HG03571 (cell line): Measurements from ENCODE around the gene PTPRD.

Source experiments
- ATAC-seq: cut with Tn5 transposase; IDR thresholded peaks from one replicate; pipeline ENCODE4 v1.9.1; 2021; ENCODE audit not compliant: unreplicated experiment

The PTPRD gene

DNA sequence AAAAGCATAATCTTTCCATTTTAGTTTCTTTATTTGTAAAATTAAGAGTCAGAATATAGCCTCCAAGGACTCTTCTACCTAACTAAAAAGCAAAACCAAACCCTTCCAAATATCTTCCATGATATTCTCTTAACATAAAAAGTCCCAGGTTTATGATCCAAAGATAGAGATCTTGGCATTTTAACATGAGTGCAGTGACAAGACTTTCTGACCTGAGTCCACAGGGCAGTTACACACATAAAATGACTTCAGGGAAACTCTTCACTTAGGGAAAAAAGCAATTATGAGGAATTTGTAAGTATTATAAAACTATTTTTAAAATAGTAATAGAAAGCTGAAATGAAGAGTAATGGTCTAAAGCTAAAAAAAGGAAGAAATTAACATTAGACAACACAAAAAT lies 2040.6 kb downstream of the PTPRD start:
- no peak for ATAC-seq

DNA sequence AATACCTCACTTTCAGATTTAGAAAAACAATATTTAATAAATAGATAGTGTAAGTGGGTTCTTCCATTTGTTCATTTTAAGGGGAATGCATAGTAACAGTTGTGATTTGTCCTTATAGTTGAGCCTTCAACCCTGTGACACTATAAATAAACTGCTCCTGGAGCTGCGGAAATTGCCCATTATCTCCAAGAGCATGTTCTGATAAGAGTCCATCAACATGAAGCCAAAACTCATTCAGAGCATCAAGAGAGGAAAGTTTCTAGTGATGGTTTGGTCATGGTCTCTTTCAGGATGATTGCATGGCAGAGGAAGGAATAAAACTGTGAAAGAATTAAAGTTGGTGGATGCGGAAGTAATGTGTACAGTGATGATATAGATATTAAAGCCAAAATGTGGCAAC lies 2041.2 kb downstream of the PTPRD start:
- no peak for ATAC-seq

DNA sequence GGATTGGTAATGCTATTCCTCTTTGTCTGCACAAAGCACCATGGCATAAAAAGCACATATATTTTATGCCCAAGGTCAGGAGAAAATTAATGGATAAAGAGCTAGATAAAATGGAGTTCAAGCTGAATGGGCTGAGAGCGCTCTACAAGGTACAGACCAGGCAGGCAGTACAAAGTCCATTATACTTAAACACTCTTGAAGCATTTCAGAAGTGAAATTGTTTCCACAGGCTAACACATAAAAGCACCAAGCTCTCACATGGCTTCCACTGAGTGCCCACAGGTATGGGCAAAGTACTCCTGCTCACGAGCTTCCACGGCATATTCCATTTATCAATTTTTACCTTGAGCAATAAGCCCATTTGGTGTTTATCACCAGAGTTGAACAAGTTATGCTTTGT lies 2042.0 kb downstream of the PTPRD start:
- ATAC-seq, result no peak

DNA sequence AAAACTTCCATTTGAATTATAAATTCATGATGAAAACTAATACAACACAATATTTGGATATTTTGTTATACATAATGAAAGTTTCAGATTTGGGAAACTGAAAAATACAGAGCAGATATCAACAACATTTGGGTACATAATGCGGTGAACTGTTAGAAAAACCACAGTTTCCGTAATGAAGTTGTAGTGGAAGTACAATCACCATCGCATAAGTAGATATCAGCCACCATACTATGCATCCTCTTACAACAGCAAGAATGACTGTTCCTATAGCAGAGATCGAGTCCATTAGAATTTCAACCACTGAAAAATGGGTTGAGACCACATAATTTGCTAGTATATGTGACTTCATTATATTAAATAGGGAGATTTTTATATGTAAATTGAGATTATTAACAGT lies 2043.0 kb downstream of the PTPRD start:
- no peak for ATAC-seq

DNA sequence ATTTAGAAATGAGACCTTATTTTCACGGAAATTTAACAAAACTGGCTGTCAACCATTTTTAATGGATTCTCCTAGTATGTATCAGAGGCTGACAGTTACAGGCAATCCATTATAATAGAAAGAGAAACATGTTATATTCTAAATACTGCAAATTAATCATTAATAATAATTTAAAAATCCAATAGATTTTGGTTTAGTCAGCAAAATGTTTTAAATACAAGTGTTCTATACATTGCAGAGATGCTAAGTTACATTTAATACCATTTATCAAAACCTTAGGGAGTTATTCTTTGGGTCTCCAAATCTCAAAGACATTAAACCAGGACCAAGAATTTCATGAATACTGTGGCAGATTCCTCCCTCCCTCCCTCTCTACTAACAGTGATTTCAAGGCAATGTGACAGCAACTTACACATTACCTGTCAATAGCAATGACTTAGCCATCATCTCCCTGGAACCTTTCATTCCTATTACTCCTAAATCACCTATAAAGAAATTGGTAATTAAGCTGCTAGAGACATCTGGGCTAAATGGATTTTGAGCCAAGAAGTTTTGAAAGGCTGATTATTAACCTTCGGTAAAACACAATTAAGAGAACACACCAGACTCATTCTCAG lies 2044.7 kb downstream of the PTPRD start:
- no peak for ATAC-seq

DNA sequence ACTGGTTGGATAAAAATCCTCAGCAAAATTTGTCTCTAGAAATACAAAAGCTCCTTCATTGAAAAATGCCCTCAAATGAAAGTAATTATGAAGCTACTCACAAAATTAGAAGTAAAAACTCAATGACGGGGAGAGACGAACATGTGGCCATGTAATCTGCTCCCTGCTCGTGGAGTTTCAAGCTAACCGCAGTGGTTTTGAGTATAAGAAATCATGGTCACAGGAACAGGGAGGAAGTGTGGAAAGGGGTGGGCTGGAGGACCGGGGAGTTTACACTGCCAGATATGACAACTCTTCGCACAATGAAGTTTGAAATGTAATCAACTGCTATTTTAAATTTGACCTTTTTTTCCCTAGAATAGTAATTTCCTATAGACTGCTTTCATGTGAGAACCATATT lies 2047.8 kb downstream of the PTPRD start:
- ATAC-seq, result no peak

DNA sequence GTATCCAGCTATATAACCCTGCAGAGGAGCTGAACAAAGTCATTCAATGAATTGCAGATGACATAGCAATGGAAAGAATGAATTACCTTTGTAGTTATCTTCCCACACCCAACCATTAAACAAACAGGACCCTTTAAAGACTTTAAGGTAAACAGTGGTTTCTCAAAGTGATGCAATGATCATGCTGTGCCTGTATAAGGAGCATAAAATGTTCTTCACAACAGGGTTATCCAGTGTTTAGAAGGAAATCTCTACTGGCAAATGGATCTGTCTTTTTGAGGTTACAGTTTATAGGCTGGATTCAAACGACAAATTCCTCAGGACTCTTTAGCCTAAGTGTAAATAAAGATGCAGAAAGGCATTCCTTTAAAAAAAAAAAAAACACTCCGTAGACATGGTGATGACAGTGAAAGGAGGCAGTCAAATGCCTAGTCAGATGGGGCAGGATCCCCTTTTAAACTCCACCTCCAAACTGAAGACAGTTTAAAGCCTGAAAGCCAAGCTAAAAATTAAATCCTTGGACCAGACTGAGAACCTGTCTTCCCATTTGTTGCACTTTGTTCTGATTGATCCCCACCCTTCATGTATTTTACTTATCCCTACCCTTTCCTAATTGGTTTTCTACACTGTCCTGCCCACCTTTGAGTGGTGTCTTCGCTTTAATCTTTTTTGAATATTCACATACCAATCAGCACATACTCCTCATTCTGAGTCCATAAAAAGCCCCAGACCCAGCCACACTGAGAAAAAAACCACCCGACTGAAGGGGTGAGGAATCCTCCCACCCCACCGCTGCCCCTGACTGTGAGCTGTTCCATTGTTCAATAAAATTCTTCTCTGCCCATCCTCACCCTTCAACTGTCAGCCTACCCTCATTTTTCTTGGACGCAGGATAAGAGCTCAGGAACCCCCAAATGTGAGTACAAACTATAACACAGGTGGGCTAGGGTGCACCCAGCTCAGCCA lies 2052.0 kb downstream of the PTPRD start:
- ATAC-seq, result no peak

DNA sequence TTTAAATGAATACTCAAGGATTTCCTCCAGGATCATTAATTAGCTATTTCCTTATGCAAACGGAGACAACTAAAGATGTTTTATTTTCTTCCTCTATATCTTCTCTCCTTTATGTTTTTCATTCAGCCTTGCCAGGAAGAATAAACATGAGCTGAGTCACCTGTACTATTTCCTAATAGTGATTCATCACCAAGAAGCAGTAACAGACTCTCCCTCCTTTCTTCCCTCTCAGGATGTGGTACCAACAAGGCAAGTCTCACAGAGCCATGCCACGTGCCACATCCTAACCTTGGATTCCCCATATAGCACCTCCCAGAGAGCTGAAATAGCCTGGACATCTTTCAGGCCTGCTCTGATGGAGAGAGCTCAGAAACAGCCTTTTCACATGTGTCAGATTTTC lies 2054.6 kb downstream of the PTPRD start:
- no peak for ATAC-seq

DNA sequence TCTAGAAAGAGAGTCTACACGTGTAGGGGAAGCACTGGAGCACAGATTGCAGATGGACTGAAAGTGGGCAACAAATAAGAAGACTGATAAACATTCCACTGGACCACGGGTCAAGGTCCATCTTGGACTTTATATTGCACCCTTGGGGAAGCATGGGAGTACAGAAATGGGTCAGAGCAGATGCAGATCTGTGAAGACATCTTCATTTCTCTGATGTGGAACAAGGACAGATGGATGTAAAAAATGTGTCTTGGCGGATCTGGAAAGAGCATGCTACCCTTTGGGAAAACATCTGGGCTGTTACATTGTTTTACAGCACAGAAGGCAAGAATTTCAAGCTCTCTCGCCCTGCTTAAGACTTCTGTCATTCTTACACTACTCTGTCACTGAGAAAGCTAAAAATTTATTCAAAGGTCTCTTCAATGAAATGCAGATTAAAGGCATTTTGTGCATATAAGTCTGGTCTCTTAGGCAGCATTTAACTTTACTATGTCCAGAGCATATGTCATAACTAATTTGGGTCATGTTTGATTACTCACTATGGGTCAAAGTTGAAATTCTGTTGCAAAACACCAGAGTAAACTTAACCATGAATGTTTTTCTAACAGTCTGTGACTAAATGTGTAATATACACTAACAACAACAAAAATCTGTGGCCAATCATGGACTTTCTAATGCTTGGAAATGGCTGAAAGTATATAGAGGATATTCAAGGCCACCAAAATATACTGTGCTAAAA lies 2056.9 kb downstream of the PTPRD start:
- no peak for ATAC-seq

DNA sequence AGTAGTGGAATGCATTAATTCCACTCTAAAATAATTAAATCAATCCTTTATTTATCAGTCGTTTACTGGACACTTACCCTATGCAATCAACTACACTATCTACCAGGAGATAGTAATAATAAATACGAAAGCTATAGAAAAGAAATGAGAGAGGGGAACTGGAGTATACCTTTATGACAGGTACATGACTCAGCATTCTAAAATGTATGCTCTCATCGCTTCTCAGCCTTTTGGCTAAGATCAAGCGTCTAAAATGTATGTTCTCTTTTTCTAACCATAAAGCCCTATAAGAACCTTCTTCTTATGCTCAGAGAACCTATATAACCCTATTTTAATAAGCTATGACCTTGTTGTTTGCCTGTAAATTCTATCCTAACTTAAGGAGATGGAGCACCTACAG lies 2059.4 kb downstream of the PTPRD start:
- ATAC-seq, result no peak

DNA sequence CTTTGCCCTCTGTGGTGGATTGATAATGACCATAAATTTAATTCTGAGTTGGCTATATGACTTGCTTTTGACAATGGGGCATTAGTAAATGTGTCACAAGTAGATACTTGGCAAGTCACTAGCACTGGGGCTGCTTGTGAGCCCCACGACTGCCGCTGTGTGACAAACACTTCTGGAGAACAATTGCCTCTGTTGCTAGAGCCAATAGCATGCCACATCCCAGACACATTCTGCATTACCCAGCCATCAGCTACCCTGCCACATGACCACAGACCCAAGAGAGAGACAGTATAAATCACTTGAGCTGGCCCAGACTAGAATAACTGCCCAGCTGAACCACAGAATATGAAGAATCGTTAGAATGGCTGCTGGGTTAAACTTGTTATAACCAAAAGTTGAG lies 2060.1 kb downstream of the PTPRD start:
- no peak for ATAC-seq

DNA sequence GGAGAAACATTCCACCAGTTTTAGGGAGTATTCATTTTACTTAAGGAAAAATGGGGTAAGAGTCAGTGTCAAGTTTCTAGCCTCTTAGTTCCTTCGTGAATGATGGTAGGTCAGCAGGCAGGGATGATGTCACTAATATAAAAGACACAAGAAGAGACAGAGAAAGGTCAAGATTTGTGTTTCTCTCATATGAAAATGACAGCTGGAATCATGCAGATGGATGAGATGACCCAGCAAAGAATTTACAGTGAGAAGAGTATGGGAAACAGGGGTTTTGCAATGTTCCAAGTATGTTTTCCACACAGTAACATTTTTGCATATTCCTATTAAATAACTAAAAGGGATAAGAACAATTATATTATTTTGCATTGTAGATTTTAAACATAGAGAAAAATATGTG lies 2063.6 kb downstream of the PTPRD start:
- no peak for ATAC-seq

DNA sequence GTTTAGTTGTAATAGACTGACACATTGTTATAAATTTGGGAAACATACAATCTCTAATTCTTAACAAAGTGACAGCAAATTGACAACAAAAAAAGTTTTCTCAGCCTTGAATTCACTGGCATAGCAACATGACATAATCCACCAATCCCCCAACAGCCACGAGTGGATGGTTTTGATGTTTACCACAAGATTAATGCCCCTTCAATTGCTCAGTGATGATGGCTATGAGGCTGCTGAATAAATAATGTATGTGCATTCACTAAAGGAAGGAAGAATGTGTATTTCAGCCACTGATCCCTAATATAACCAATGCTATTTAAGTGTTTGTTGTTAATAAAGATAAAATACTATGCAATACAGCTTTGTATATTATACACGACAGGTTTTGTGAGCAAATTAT lies 2069.6 kb downstream of the PTPRD start:
- ATAC-seq, result no peak

DNA sequence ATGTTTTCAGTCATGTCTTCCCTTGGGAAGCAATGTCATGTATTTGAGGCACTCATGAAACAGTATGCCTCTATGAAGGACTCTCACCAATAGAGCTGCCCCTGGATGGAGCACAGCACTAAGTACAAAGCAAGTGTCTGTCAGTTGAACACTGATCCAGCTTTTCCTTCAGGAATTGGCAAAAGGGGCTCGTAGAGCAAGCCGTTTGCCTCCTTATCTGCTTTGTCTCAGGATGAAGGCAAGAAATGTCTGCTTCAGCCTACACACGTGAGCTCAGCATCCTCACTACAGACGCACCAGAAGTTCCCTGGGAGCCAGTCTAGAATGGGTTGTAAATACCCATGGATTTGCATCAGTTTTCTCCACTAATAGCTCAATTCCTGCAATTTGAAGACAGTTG lies 2070.3 kb downstream of the PTPRD start:
- ATAC-seq, result no peak

DNA sequence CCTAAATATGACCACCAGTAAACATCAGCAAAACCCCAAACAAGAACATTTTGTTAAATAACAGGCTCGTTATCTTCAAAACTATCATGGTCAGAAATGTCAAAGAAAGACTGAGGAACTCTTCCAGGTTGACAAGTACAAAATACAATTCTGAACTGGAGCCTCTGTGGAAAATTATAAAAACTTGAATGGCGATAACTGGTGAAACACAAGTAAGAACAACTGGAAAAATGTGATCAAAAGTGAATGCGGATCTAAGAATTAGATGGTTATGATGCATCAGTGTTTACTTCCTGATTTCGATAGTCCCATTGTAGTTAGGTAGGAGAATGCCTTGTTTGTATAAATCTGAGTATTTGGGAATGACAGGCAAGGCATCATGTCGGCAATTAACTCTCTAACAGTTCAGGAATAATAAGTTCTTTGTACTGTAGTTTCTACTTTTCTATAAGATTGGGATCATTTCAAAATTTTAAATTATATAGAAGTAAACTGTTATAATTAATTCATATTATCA lies 2073.1 kb downstream of the PTPRD start:
- no peak for ATAC-seq

DNA sequence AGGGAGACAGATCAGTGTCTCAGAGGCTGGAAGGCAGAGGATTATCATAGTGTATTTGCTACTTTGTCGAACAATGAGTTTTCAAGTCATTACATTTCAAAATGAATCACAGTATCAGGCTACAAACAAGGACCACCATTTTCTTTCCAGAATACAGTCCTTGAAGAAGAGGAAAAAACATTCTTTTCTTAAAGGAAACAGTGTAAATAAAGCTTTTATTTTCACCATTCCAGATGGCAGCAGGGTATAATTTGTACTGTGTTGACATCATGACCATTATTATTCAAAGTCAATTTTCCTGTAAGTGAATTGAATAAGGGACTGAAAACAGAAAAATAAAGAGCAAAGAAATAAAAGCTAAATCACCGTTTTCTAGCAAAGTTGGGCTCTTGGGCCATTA lies 2076.0 kb downstream of the PTPRD start:
- ATAC-seq, result no peak

DNA sequence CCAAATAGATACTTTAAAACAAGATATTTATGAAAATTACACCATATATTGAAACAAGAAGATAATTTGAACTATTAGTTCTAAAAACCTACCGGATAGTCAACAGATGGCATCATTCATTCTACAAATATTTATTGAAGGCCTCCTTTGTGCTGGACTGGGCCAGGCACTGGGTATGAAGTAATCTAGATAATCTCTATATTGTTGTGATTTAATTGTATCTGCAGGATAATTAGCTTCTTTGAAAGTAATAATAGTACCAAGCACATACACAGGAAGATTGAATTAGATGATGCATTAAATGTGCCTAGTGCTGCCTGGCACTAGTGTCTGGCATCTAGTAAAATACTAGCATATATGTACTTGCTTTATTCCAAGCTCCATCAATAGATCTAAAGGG lies 2078.0 kb downstream of the PTPRD start:
- no peak for ATAC-seq

DNA sequence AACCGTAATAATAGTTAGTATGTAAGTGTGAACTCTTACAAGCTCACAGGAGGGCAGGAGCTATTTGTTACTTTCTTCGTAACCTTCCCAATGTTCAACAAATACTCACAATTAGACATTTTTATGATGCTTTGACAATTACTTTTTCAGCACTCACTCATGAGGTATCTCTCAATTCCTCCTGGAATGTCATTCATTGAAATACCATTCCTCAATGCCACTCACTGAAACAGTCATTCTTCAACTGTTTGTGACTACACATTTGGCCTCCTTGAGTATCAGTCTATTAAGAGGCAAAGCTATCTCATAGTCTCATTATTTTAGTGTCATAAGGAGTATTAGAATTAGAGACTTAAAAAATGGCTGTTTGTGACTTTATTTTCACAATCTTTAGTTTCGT lies 2079.1 kb downstream of the PTPRD start:
- ATAC-seq, result no peak

DNA sequence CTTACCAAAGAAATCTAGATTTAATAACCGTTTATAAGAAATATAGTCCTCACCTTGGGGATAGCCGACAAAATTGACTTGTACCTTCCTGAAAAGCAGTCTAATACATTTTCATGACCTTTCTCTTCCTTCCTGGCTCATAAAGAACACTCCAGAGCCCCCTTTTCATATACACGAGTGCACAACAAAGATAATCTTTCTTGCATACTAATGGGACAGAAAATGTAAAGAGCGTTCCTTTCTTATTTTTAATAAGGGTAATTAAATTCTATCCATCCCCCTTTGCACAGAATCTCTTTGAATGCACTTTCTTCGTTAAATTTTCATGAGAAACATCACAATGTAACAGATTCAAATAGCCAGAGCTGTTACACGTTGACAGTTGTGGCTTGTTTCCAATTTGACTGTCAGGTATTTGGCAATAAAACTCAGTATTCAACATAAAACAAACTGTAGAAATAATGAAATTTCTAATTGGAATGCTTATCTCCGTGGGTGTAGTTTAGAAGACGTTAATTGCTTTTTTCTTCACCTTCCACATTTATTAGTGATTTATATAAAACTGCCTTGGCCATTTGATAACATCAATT lies 2080.9 kb downstream of the PTPRD start:
- no peak for ATAC-seq

DNA sequence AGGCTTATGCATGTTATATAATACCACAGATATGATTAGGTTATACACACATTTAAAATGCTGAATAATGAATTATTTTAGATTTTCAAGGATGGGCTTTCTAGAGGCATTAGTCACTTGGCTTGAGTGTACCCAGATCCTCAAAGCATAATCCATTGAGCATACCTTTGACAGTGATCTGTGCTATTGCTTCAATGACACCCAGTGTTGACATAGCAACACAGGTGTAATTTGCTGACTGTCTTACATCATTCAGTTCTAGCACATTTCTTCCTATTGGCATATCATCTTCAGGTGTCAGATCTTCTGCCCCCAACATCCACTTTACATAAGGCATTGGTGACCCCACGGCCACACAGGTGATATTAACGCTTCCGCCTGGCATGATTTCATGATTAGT lies 2091.7 kb downstream of the PTPRD start:
- ATAC-seq, result no peak

DNA sequence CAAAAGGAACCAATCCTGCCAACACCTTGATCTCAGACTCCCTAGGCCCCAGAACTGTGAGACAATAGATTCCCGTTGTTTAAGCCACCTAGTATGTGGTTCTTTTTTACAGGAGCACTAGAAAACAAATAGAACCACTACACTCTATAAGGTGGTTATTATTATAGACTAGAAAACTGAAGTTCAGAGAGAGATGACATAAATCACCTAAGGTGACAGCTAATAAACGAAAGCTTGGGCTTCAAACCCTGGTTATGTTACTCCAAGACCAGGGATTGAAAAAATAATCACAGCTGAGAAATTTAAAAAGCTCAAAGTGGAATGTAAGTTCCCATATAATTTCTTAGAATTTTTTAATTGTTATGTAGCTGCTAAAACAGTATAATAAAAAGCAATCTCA lies 2097.1 kb downstream of the PTPRD start:
- ATAC-seq, result no peak
